H1 (cell line): ENCODE data around the gene SEPTIN1. TPM values are rescaled to one million over a fixed set of nuclear protein-coding genes. Genes with fewer than 3 reads are reported as not detected.

Source experiments
- ASH2L ChIP-seq: fragments of 200-600, 300-600 bp; sonication (generic); IDR thresholded peaks from one replicate; pipeline ENCODE4 v1.7.1; 2017; ENCODE audit warnings: low read length
- CHD1 ChIP-seq: IDR thresholded peaks from 2 replicates; pipeline ENCODE4 v1.6.1; 2012; ENCODE audit warnings: low read depth, low read length, improper control_type of control experiment
- EZH2 ChIP-seq: fragments of 200-600 bp; sonication (generic); IDR thresholded peaks from 2 replicates; pipeline ENCODE4 v1.7.1; 2012; ENCODE audit warnings: low read depth, mild to moderate bottlenecking, moderate library complexity, low read length, inconsistent platforms; ENCODE audit not compliant: severe bottlenecking
- RFX5 ChIP-seq: IDR thresholded peaks from 2 replicates; pipeline ENCODE4 v1.6.1; 2011; ENCODE audit warnings: low read depth, low read length, improper control_type of control experiment, borderline replicate concordance
- RXRA ChIP-seq: IDR thresholded peaks from 2 replicates; pipeline ENCODE4 v1.6.1; 2011; ENCODE audit warnings: low read depth, mild to moderate bottlenecking, low read length, moderate library complexity; ENCODE audit not compliant: insufficient read depth
- TBP ChIP-seq: IDR thresholded peaks from 2 replicates; pipeline ENCODE4 v1.6.1; 2011; ENCODE audit warnings: low read depth, low read length, improper control_type of control experiment
- TCF12 ChIP-seq: IDR thresholded peaks from 2 replicates; pipeline ENCODE4 v1.6.1; 2011; ENCODE audit warnings: low read depth, mild to moderate bottlenecking, low read length
- ZNF274 ChIP-seq: IDR thresholded peaks from 2 replicates; pipeline ENCODE4 v1.7.0; 2012; ENCODE audit warnings: low read length, borderline replicate concordance; ENCODE audit errors: extremely low read depth
- polyA plus RNA-seq, 7 experiments: library from polyadenylated mRNA; depleted of rRNA in 3 of 7; stranded (reverse) in 5 of 7; unstranded in 2 of 7; fragments of >200 nt in 5 of 7; fragments of 200-250 nt in 2 of 7; gene quantifications; 1 replicate in 5 of 7; 2 replicates in 1 of 7; 4 replicates in 1 of 7; pipeline versions ENCODE4 v1.2.1 to v1.2.3, GENCODE V29; 2011 to 2013; ENCODE audit warnings: missing spikeins in 2 of 7, mixed read lengths in 2 of 7
- total RNA-seq: library from RNA; stranded (reverse); fragmentation: NEBNext Ultra II Directional; extraction: Animal tissue kit (Norgen Biotek cat#: 25700); gene quantifications from 2 replicates; pipeline ENCODE4 v1.2.1, GENCODE V29; 2021

Gene SEPTIN1
- total and polyA plus RNA-seq, 2 of the 8 experiments (the other 6 are each of a cell fraction or from before 2014, with no cell fraction given), result 0.24 to 1.4 TPM

DNA sequence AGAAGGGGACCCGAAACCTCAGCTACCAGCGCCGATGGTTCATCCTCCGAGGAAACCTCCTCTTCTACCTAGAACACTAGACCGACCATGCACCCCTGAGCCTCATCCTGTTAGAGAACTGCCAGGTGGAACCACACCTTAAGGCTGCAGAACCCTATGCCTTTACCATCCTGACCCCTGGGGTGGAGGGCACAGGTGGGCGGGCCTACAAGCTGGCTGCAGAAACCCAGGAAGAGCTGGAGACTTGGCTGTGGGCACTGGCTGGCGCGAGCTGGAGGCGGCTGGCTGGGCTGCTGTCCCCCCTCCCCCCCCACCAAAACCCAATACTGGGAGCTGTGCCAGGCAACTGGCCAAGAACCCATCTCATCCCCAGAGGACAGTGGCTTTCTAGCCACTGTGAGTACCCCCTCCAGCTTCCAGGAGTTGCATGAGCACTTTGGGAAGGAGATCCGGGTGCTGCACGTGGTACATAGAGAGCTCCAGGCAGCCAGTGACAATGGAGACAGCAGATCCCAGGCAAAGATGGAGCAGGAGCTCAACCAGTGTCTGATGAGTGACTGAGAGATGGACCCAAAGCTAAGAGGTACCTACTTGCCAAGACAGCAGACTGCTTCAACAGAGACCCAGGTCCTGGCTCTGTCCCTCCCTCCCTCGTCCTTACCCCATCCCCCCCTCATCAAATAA is 25.8 kb downstream of the SEPTIN1 start (continued):
- no peak for TF ChIP-seq ZNF274
- no peak for TF ChIP-seq ASH2L
- TF ChIP-seq RFX5, result no peak
- no peak for TF ChIP-seq RXRA
- TF ChIP-seq TBP, result no peak
- no peak for TF ChIP-seq TCF12
- TF ChIP-seq CHD1, result no peak
- no peak for TF ChIP-seq EZH2
